Measurements from ENCODE around the gene PHACTR2.
A peak's percentile ranks its signal among the peaks of the same experiment; 100 is the strongest.
"Not testable (repeated sequence)": the region's sequence is repeated elsewhere in the genome, so short reads cannot be mapped to it uniquely, and the experiment has no call there.

PHACTR2 gene

GRCh38 chr6:143822584-143823024 is 144.8 kb downstream of the PHACTR2 start:
- no peak for DNase-seq

GRCh38 chr6:143823548-143823947 is 145.8 kb downstream of the PHACTR2 start:
- no peak for DNase-seq

GRCh38 chr6:143828572-143828971 is 150.8 kb downstream of the PHACTR2 start:
- no peak for DNase-seq

- no peak for DNase-seq
Observed at GRCh38 chr6:143836150-143836549, 158.4 kb downstream of the PHACTR2 start.

- DNase-seq = no peak
Observed at GRCh38 chr6:143838395-143838794, 160.6 kb downstream of the PHACTR2 start.

- DNase-seq = no peak
Observed at GRCh38 chr6:143839196-143839595, 161.4 kb downstream of the PHACTR2 start.

- DNase-seq = no peak
Observed at GRCh38 chr6:143840595-143841265, 163.0 kb downstream of the PHACTR2 start.

- DNase-seq = no peak
Observed at GRCh38 chr6:143842461-143842901, 164.7 kb downstream of the PHACTR2 start.

GRCh38 chr6:143842902-143843676 is 165.3 kb downstream of the PHACTR2 start, which contains the start of gene LTV1:
Gene LTV1 (plus strand): TSS chr6:143843338. CDS start chr6:143843478, 140 bp downstream.
- peak; percentile 93 for DNase-seq

- no peak for DNase-seq
Observed at GRCh38 chr6:143843677-143843999, 165.9 kb downstream of the PHACTR2 start.

GRCh38 chr6:143844006-143844405 is 166.2 kb downstream of the PHACTR2 start:
- no peak for DNase-seq

- no peak for DNase-seq
Observed at GRCh38 chr6:143845033-143845432, 167.3 kb downstream of the PHACTR2 start.

GRCh38 chr6:143851706-143852105 is 173.9 kb downstream of the PHACTR2 start:
- DNase-seq = not testable (repeated sequence)

GRCh38 chr6:143855057-143855456 is 177.3 kb downstream of the PHACTR2 start:
- not testable (repeated sequence) for DNase-seq

- not testable (repeated sequence) for DNase-seq
Observed at GRCh38 chr6:143856762-143857161, 179.0 kb downstream of the PHACTR2 start.

GRCh38 chr6:143857651-143858050 is 179.9 kb downstream of the PHACTR2 start:
- DNase-seq = no peak

GRCh38 chr6:143859891-143860660 is 182.3 kb downstream of the PHACTR2 start:
- DNase-seq = no peak

- DNase-seq = no peak
Observed at GRCh38 chr6:143863771-143864170, 186.0 kb downstream of the PHACTR2 start.

- no peak for DNase-seq
Observed at GRCh38 chr6:143864234-143864633, 186.5 kb downstream of the PHACTR2 start, which contains the start of gene ZC2HC1B. Gene ZC2HC1B (plus strand): TSS chr6:143864474. CDS start chr6:143864540, 66 bp downstream.

- no peak for DNase-seq
Observed at GRCh38 chr6:143867236-143867635, 189.5 kb downstream of the PHACTR2 start.

GRCh38 chr6:143868808-143869207 is 191.0 kb downstream of the PHACTR2 start:
- not testable (repeated sequence) for DNase-seq

- not testable (repeated sequence) for DNase-seq
Observed at GRCh38 chr6:143871202-143871730, 193.5 kb downstream of the PHACTR2 start.

GRCh38 chr6:143872201-143872600 is 194.4 kb downstream of the PHACTR2 start:
- no peak for DNase-seq
